NCI-H2227 treated with DMSO at 0.1 percent for 48 hours (cell line): ENCODE measurements around the gene GSAP.
"Not testable (repeated sequence)": the region's sequence is repeated elsewhere in the genome, so short reads cannot be mapped to it uniquely, and the experiment has no call there.

Source experiments
- DNase-seq: peaks from one replicate; lab custom pipeline; 2025; lab: John Stamatoyannopoulos, UW

The GSAP gene

DNA sequence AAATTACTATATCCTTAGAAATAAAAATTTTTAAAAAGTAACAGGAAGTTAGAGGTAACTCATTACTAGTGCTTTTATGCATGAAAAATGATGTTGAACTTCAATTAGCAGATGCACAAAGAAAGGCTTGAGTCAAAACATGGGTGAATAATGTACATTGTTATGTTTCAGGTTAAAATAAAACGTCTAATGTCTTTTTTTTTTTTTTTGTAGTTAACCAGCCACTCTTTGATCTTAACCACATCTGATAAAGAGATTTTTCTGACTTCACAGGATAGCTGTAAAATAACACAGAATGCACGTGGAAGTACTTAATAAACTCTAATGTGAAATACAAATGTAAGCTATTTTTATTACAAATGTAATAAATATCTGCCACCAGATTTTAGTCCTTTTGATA, 61.7 kb downstream of the GSAP start:
- no peak for DNase-seq

- no peak for DNase-seq
These were observed 62.2 kb downstream of the GSAP start for GRCh38 chr7:77353911-77354310.

DNA sequence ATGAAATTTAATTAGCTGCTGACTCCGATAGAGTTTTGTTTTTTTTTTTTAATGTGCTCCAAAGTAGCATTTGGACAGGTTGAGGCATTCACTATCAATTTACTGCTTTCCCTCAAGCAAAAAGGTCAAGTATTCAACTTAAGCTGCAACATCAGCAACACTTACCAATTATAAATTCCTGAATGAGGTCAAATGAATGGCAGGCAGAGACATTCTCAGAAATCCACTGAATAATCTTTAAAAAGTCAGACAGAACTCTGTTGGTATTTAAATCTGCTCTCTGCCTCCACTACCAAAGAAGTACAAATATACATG, 62.8 kb downstream of the GSAP start:
- DNase-seq, result no peak

DNA sequence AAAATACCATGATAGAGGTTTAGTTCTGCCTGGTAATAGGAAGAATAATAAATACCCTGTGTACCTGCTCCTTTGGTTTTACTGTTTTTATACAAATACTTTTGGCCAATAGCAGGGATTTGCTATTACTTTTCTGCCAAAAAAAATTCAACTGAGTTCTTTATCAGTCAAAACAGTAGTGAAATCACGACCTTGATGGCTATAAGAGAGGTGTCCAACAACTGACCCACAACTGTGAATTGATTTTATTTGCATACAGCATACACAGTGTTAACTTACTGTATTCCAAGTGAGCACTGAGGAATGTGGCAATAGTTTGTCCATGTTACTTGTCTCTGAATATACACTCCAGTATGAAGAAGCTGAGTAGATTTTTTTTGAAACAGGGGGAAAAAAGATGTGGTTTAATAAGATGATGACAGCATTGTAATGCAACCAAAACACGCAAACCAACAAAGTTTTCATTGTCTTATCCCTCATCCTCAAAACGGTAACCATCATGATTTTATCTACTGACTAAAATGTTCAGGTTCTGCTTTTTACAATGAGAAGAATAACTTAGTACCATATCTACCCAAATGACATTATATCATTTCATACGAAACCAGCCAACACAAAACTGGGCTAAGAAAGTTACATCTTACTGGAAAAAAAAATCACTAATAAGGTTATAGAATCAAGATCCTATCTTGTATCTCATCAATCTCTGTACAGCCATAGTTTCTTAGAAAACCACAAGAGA, 63.3 kb downstream of the GSAP start:
- DNase-seq, result no peak

DNA sequence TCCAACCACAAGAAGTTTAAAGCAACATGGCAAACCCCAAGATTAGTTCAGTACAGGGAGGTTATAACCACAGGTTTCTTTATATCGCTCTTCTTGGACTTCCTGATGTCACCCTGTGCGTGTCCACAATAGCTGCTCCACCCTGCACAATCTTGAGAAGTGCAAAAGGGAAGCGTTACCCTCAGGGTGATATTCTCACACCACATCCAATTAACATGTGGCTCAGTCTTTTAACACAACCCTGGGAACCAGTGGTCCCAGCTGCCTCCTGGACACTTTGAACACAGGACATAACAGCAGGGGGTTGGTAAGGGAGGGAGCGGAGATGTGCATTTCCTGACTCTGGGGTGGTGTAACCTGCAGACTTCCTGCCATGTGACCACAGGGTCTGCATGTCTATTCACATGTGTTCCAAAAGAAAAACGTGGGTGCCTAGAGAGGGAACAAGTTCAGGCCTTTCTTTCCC, 64.6 kb downstream of the GSAP start:
- DNase-seq, result no peak

GRCh38 chr7:77349141-77349540, 67.0 kb downstream of the GSAP start:
- DNase-seq, result no peak

- peak; percentile 36 for DNase-seq
These were observed 67.8 kb downstream of the GSAP start for GRCh38 chr7:77348371-77348813.

- no peak for DNase-seq
These were observed 69.7 kb downstream of the GSAP start for GRCh38 chr7:77346441-77346840.

GRCh38 chr7:77345426-77345825, 70.7 kb downstream of the GSAP start:
- DNase-seq, result not testable (repeated sequence)

GRCh38 chr7:77339726-77340125, 76.4 kb downstream of the GSAP start:
- DNase-seq, result no peak

GRCh38 chr7:77338883-77339629, 77.1 kb downstream of the GSAP start:
- DNase-seq, result no peak

DNA sequence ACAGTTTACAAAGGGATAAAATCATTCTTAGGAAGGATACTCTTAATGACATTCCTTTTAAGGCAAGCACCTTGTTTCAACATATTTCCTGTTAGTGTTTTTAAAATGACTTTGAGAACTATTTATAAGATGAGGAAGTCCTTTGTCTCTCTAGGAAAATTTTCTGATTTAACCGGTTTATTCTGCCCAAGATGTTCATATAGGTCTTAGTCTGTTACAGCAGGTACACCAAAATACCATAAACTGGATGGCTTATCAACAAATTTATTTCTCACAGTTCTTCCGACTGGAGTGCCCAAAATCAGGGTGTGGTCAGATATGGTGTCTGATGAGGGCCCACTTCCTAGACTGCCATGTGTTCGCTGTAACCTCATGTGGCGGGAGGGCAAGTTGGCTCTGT, 77.9 kb downstream of the GSAP start:
- no peak for DNase-seq

- no peak for DNase-seq
These were observed 78.6 kb downstream of the GSAP start for GRCh38 chr7:77337456-77337990.

- no peak for DNase-seq
These were observed 80.6 kb downstream of the GSAP start for GRCh38 chr7:77335581-77335980.

GRCh38 chr7:77334039-77334438, 82.1 kb downstream of the GSAP start:
- DNase-seq, result not testable (repeated sequence)

GRCh38 chr7:77331938-77332695, 84.0 kb downstream of the GSAP start:
- peak; percentile 65 for DNase-seq

DNA sequence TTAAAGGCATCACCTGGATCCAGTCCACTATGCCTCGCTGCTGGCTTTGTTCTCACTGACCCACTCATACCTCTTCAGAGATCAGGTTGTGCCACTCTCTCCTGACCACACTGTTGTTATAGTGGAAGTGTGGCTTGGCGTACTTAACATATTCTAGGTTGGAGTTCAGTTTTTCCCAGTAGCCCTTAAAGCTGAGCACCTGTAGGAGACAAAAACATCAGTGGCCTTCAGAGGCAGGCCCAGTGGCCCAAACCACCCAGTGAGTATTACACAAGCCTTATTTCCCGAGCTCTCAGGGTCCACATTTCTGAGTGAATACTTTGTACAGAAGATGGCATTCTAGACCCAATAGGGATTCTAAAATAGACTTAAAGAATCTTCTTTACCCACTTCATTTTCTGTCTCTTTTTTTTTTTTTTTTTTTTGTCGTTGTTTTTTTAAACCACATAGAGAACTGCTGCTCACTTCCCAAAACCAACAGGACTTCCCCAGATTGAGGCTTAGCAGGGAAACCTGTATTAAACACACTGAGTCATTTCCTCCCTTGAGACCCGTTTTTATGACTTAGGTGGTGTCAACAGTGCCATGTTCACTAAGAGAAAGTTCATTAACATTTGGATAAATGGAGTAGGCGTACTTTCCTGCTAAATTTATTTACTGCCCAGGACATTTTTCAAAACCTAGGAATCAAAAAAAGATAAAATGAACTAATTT, 85.8 kb downstream of the GSAP start:
- no peak for DNase-seq

- DNase-seq, result no peak
These were observed 86.5 kb downstream of the GSAP start for GRCh38 chr7:77329466-77330168.

GRCh38 chr7:77328669-77329068, 87.5 kb downstream of the GSAP start:
- DNase-seq, result no peak

DNA sequence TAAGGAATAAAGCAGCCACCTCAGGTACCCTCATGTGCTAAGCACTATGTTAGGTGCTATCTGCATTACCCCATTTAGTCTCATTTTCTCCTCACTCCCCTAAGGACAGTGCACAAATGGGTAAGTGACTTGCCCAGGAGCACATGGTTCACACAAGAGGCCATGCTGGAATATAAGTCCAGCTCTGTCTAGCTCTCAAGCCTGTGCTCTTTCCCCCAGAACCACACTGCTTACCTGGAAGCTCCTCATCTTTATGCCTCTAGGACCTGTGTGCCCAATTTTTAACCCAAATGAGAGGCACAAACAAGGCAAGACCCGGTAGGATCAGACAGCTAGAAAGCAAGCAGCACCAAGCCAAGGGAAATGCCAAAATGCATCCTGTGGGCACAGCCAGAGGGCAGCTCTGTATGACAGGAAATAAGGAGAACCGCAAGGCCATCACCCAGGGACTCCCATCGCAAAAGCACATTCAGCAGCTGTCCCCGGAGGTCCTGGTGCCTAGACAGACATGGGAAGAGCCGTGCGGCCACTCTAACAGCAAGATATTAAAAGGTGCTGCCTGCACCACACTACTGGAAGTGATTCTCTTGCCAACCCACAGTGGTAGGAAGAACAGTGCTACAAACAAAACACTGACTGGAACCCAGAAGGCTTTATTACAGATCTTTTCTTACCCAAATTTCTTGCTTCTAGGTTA, 88.1 kb downstream of the GSAP start:
- DNase-seq, result no peak
